ENCODE results near the gene VASN. TPM values are rescaled to one million over a fixed set of nuclear protein-coding genes. Genes with fewer than 3 reads are reported as not detected.

Gene VASN
- total and polyA plus RNA-seq, 7 donors = 0.46 to 10.2 (median 7.1) TPM

DNA sequence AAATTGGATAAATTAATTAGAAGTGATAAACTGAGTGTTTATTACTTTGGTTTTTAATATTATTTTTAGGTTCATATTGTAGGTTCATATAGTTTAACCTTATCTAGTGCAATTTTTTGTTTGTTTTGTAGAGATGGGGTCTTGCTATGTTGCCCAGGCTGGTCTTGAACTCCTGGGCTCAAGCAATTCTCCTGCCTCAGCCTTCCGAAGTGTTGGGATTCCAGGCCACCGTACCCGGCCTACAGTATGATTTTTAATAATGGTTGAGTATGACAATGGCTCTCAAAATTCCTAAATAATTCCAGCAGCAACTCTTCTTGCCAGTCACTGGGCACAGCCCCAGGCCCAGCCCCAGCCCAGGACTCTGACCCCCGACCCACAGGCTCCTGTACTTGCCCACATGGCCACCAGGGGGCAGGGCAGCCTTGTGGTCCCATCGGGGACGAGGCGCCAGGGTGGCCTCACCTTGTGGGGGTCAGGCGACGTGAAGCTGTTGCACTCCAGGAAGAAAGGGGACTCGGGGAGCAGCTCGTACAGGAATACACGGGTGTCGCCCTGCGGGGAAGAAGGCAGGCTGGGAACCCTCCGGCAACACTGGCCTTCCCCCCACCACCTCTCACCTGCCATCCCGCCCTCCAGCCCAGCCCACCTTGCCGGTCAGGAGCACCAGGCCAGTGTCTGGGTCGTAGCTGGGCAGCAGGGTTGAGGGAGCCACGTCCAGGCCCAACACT lies 12.7 kb upstream of the VASN start:
- H3K27ac ChIP-seq = no peak overlapping the region
- DNase-seq = peak; percentile 84
- no peak for TF ChIP-seq POLR2A (IDR thresholded peaks at IDR 0.05)
- peak; percentile 92 to 99 (median 98) for TF ChIP-seq CTCF (IDR thresholded peaks at IDR 0.05)
- peaks cover 0 to 4% (median 0%) of the 10 kb centered on the region in 4 donors for H3K4me1 ChIP-seq
- peaks cover 0 to 50% (median 20%) of the 10 kb centered on the region in 4 donors for H3K36me3 ChIP-seq
- H3K4me3 ChIP-seq = no peak overlapping the region
- H3K27me3 ChIP-seq = no peaks in the 10 kb centered on the region
- intact Hi-C loops (cut with DNase I) = loop anchor here (1.0 kb wide), 1 partner anchor 43 kb away; no protein-coding TSS in a partner anchor
- WGBS, 2 donors = 58 to 63% methylated on average over 19 of the region's 19 CpGs
- no peaks in the 10 kb centered on the region for H3K9me3 ChIP-seq

- WGBS, 2 donors = 95% methylated on average over 3 of the region's 3 CpGs
- intact Hi-C loops (cut with DNase I) = loop anchor here (1.0 kb wide), 1 partner anchor 42 kb away; no protein-coding TSS in a partner anchor
- no peak for DNase-seq
- Histone ChIP-seq H3K36me3 (peaks cover 0 to 59% (median 23%) of the 10 kb centered on the region in 4 donors), H3K9me3 (no peaks in the 10 kb centered on the region), H3K27ac (no peak overlapping the region), H3K4me1 (peaks cover 0 to 4% (median 0%) of the 10 kb centered on the region in 4 donors), H3K27me3 (no peaks in the 10 kb centered on the region), H3K4me3 (no peak overlapping the region)
- TF ChIP-seq CTCF (IDR thresholded peaks at IDR 0.05) (no peak), EP300 (IDR thresholded peaks at IDR 0.05) (no peak), POLR2A (IDR thresholded peaks at IDR 0.05) (no peak), POLR2AphosphoS5 (IDR thresholded peaks at IDR 0.05) (no peak)
Observed at GRCh38 chr16:4359914-4360313, 11.7 kb upstream of the VASN start.

DNA sequence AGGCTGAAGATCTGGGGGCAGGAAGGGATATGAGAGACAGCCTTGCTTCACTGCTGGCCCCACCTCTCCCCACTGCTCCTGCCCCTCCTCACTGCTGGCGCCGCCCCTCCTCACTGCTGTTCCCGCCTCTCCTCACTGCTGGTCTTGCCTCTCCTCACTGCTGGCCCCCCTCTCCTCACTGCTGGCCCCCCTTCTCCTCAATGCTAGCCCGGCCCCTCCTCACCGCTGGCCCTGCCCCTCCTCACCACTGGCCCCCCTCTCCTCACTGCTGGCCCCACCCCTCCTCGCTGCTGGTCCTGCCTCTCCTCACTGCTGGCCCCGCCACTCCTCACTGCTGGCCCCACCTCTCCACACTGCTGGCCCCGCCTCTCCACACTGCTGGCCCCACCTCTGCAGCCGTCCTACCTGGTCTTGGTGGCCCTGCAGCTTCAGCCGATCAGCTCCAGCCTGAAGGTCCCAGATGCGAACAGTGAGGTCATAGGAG lies 11.1 kb upstream of the VASN start:
- TF ChIP-seq POLR2A (IDR thresholded peaks at IDR 0.05) = no peak
- no peak for TF ChIP-seq EP300 (IDR thresholded peaks at IDR 0.05)
- TF ChIP-seq CTCF (IDR thresholded peaks at IDR 0.05) = no peak
- no peak for TF ChIP-seq POLR2AphosphoS5 (IDR thresholded peaks at IDR 0.05)
- H3K27ac ChIP-seq = no peak overlapping the region
- no peak overlapping the region for H3K4me3 ChIP-seq
- no peaks in the 10 kb centered on the region for H3K9me3 ChIP-seq
- peaks cover 0 to 4% (median 0%) of the 10 kb centered on the region in 4 donors for H3K4me1 ChIP-seq
- intact Hi-C loops (cut with DNase I) = no loop called here
- DNase-seq = no peak
- 85 to 87% methylated on average over 11 of the region's 11 CpGs for whole genome bisulfite sequencing, 2 donors
- H3K27me3 ChIP-seq = no peaks in the 10 kb centered on the region
- H3K36me3 ChIP-seq = peaks cover 0 to 63% (median 21%) of the 10 kb centered on the region in 4 donors

GRCh38 chr16:4361033-4361943 lies 10.4 kb upstream of the VASN start:
- intact Hi-C loops (cut with DNase I) = no loop called here
- WGBS, 2 donors = 96 to 98% methylated on average over 28 of the region's 28 CpGs
- Histone ChIP-seq H3K9me3 (no peaks in the 10 kb centered on the region), H3K36me3 (peaks cover 0 to 63% (median 21%) of the 10 kb centered on the region in 4 donors), H3K4me3 (no peak overlapping the region), H3K27ac (no peak overlapping the region), H3K27me3 (no peaks in the 10 kb centered on the region), H3K4me1 (peaks cover 0 to 4% (median 0%) of the 10 kb centered on the region in 4 donors)
- no peak for DNase-seq
- no peak for TF ChIP-seq CTCF (IDR thresholded peaks at IDR 0.05)
